Progenitor cell of endocrine pancreas (in vitro differentiated cells): ENCODE measurements around the gene SGK1. TPM values are rescaled to one million over a fixed set of nuclear protein-coding genes. Genes with fewer than 3 reads are reported as not detected.

Experiments used
- DNase-seq: peaks from one replicate; pipeline ENCODE4 v3.0.0; 2021; ENCODE audit warnings: low spot score; ENCODE audit not compliant: unreplicated experiment
- H3K27ac Mint-ChIP-seq: 2 replicates; pipeline ENCODE4 v1.8.0; 2021; ENCODE audit warnings: mild to moderate bottlenecking, moderate library complexity, mixed read lengths
- H3K27me3 Mint-ChIP-seq: 2 replicates; pipeline ENCODE4 v1.8.0; 2021; ENCODE audit warnings: mixed read lengths
- H3K36me3 Mint-ChIP-seq: 2 replicates; pipeline ENCODE4 v1.8.0; 2022; ENCODE audit warnings: mixed read lengths; ENCODE audit not compliant: insufficient read depth
- H3K4me1 Mint-ChIP-seq: 2 replicates; pipeline ENCODE4 v1.8.0; 2021; ENCODE audit warnings: low read depth, mixed read lengths
- H3K4me3 Mint-ChIP-seq: 2 replicates; pipeline ENCODE4 v1.8.0; 2021; ENCODE audit warnings: low read depth, mild to moderate bottlenecking, moderate library complexity, mixed read lengths
- H3K9me3 Mint-ChIP-seq: 2 replicates; pipeline ENCODE4 v1.8.0; 2021; ENCODE audit warnings: low read depth, mixed read lengths
- CTCF ChIP-seq: fragments of 200-600 bp; sonication (generic); IDR thresholded peaks from one replicate; pipeline ENCODE4 v1.5.0; 2021; ENCODE audit warnings: antibody characterized with exemption, mild to moderate bottlenecking; ENCODE audit not compliant: unreplicated experiment
- total RNA-seq: library from RNA; stranded (reverse); gene quantifications from 2 replicates; pipeline ENCODE4 v1.2.1, GENCODE V29; 2021

Gene SGK1
- total RNA-seq, 1 donor from 2014 or later: 13.9 TPM

GRCh38 chr6:134340179-134340975 lies 22.5 kb upstream of the SGK1 start:
- no peaks in the 10 kb centered on the region for H3K27me3 Mint-ChIP-seq
- H3K4me3 Mint-ChIP-seq: no peak overlapping the region
- no peaks in the 10 kb centered on the region for H3K36me3 Mint-ChIP-seq
- TF ChIP-seq CTCF: no peak
- H3K27ac Mint-ChIP-seq: no peak overlapping the region
- H3K9me3 Mint-ChIP-seq: no peaks in the 10 kb centered on the region
- no peak for DNase-seq
- no peaks in the 10 kb centered on the region for H3K4me1 Mint-ChIP-seq

GRCh38 chr6:134339216-134339615 lies 21.3 kb upstream of the SGK1 start:
- Mint-ChIP-seq H3K36me3 (no peaks in the 10 kb centered on the region), H3K27ac (no peak overlapping the region), H3K4me1 (no peaks in the 10 kb centered on the region), H3K4me3 (no peak overlapping the region), H3K9me3 (no peaks in the 10 kb centered on the region), H3K27me3 (no peaks in the 10 kb centered on the region)
- DNase-seq: no peak
- no peak for TF ChIP-seq CTCF

- no peak for DNase-seq
- no peaks in the 10 kb centered on the region for H3K27me3 Mint-ChIP-seq
Observed at GRCh38 chr6:134331256-134331655, 13.3 kb upstream of the SGK1 start.

GRCh38 chr6:134330555-134330954 lies 12.6 kb upstream of the SGK1 start:
- Mint-ChIP-seq H3K27ac (no peak overlapping the region), H3K27me3 (no peaks in the 10 kb centered on the region), H3K4me3 (no peak overlapping the region), H3K36me3 (peaks cover 1% of the 10 kb centered on the region), H3K4me1 (no peaks in the 10 kb centered on the region), H3K9me3 (peaks cover 4% of the 10 kb centered on the region)
- no peak for DNase-seq
- no peak for TF ChIP-seq CTCF

More at GRCh38 chr6:134331256-134331655, 13.3 kb upstream of the SGK1 start:
- Mint-ChIP-seq H3K9me3 (peaks cover 2% of the 10 kb centered on the region), H3K27ac (no peak overlapping the region), H3K36me3 (peaks cover under 1% of the 10 kb centered on the region), H3K4me1 (no peaks in the 10 kb centered on the region), H3K4me3 (no peak overlapping the region)
- TF ChIP-seq CTCF: no peak

- DNase-seq: no peak
- H3K36me3 Mint-ChIP-seq: peaks cover 1% of the 10 kb centered on the region
- no peak overlapping the region for H3K27ac Mint-ChIP-seq
- H3K4me1 Mint-ChIP-seq: peaks cover 10% of the 10 kb centered on the region
- no peaks in the 10 kb centered on the region for H3K27me3 Mint-ChIP-seq
- H3K4me3 Mint-ChIP-seq: no peak overlapping the region
- TF ChIP-seq CTCF: no peak
- peaks cover 4% of the 10 kb centered on the region for H3K9me3 Mint-ChIP-seq
Observed at GRCh38 chr6:134328792-134329191, 10.9 kb upstream of the SGK1 start.
